ENCODE data around the gene ADAT2.

- TF ChIP-seq CTCF (IDR thresholded peaks at IDR 0.05; ENCODE audit: poor library complexity, severe bottlenecking) (no peak), SMC3 (conservative IDR thresholded peaks at IDR 0.05; ENCODE audit: poor library complexity) (no peak), EZH2 (IDR thresholded peaks at IDR 0.05; ENCODE audit: borderline replicate concordance, insufficient read depth, low read length, poor library complexity, severe bottlenecking) (no peak), REST (IDR thresholded peaks at IDR 0.05; ENCODE audit: borderline replicate concordance) (no peak), POLR2AphosphoS5 (IDR thresholded peaks at IDR 0.05) (no peak), EP300 (conservative IDR thresholded peaks at IDR 0.05; ENCODE audit: poor library complexity, severe bottlenecking) (no peak), RAD21 (conservative IDR thresholded peaks at IDR 0.05) (no peak), TAF1 (IDR thresholded peaks at IDR 0.05; ENCODE audit: low read depth) (no peak), MXI1 (conservative IDR thresholded peaks at IDR 0.05; ENCODE audit: poor library complexity, severe bottlenecking) (no peak)
Observed at GRCh38 chr6:143376861-143377260, 73.6 kb downstream of the ADAT2 start.

Measured in neural cell (in vitro differentiated cells).